Activated T-cell treated with anti-CD3 and anti-CD28 coated beads, Interleukin-2, amount 50 U/mL, for 48 hours (primary cell): ENCODE results near the gene MAMDC4.

Experiments
- DNase-seq, 2 experiments: peaks; one replicate each; pipeline ENCODE4 v3.0.0-alpha.2; 2020

Gene MAMDC4

GRCh38 chr9:136896027-136896426 lies 43.9 kb downstream of the MAMDC4 start:
- DNase-seq, result no peak

GRCh38 chr9:136898483-136899100 lies 46.4 kb downstream of the MAMDC4 start:
- no peak for DNase-seq

- no peak for DNase-seq
Observed at GRCh38 chr9:136899196-136899595, 47.0 kb downstream of the MAMDC4 start.

GRCh38 chr9:136900556-136900955 lies 48.4 kb downstream of the MAMDC4 start:
- DNase-seq, result no peak

- DNase-seq, result no peak
Observed at GRCh38 chr9:136900988-136901515, 48.9 kb downstream of the MAMDC4 start.

GRCh38 chr9:136901516-136902258 lies 49.5 kb downstream of the MAMDC4 start:
- DNase-seq, result peak; percentile 87

- DNase-seq, result peak; percentile 87 to 89
Observed at GRCh38 chr9:136902259-136902821, 50.2 kb downstream of the MAMDC4 start.

GRCh38 chr9:136903041-136903554 lies 51.0 kb downstream of the MAMDC4 start:
- no peak for DNase-seq

- DNase-seq, result no peak
Observed at GRCh38 chr9:136906266-136906665, 54.1 kb downstream of the MAMDC4 start.

- DNase-seq, result no peak
Observed at GRCh38 chr9:136907011-136907914, 55.1 kb downstream of the MAMDC4 start.
